Measurements from ENCODE around the gene KCNS3.

DNA sequence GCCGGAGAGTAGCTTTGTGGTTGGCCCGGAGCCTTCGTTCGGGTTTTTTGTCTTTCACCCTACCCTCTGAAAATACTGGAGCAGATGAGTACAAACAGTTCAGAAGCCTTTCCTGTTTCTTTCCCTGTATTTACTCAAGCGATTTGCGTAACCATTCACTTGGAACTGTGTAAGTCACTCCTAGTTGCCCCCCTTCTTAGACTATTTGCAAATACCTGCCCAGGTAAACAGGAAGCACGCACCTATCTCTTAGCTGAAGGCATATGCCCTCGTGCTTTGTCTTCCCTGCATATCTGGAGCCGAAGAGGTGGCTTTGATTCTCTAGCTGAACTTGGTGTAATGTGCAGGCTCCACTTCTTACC, 1.4 kb downstream of the KCNS3 start:
- TF ChIP-seq, protein P1, sequence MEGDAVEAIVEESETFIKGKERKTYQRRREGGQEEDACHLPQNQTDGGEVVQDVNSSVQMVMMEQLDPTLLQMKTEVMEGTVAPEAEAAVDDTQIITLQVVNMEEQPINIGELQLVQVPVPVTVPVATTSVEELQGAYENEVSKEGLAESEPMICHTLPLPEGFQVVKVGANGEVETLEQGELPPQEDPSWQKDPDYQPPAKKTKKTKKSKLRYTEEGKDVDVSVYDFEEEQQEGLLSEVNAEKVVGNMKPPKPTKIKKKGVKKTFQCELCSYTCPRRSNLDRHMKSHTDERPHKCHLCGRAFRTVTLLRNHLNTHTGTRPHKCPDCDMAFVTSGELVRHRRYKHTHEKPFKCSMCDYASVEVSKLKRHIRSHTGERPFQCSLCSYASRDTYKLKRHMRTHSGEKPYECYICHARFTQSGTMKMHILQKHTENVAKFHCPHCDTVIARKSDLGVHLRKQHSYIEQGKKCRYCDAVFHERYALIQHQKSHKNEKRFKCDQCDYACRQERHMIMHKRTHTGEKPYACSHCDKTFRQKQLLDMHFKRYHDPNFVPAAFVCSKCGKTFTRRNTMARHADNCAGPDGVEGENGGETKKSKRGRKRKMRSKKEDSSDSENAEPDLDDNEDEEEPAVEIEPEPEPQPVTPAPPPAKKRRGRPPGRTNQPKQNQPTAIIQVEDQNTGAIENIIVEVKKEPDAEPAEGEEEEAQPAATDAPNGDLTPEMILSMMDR (IDR thresholded peaks at IDR 0.05), result no peak
- no peak for TF ChIP-seq EP300 (IDR thresholded peaks at IDR 0.05; ENCODE audit: low read depth)
- no peak for TF ChIP-seq POLR2AphosphoS5 (IDR thresholded peaks at IDR 0.05)

All from transverse colon (tissue), 4 donors.